HCT116 (cell line): ENCODE data around the gene RIMBP2.

Source experiments
- CTCF ChIP-seq, 3 experiments: fragments of 200-600 bp in 1 of 3; sonication (generic) in 1 of 3; IDR thresholded peaks in 2 of 3; conservative IDR thresholded peaks in 1 of 3; 2 replicates each; pipeline ENCODE4 v1.5.1; 2012 to 2017; ENCODE audit warnings: low read depth in 2 of 3, low read length in 2 of 3, antibody characterized with exemption in 1 of 3, borderline replicate concordance in 1 of 3, control low read depth in 1 of 3, mild to moderate bottlenecking in 1 of 3, mixed read lengths in 1 of 3, mixed run types in 1 of 3, moderate library complexity in 1 of 3; ENCODE audit not compliant: insufficient read depth in 1 of 3
- EZH2 ChIP-seq: fragments of 200-600 bp; sonication (generic); IDR thresholded peaks from 2 replicates; pipeline ENCODE4 v1.6.1; 2017; ENCODE audit warnings: antibody characterized with exemption, mixed run types
- JUND ChIP-seq: IDR thresholded peaks from 2 replicates; pipeline ENCODE4 v1.6.1; 2012
- POLR2A ChIP-seq: IDR thresholded peaks from 2 replicates; pipeline ENCODE4 v1.7.0; 2011; ENCODE audit warnings: borderline replicate concordance; ENCODE audit not compliant: insufficient read depth, insufficient read length; ENCODE audit errors: extremely low read depth
- POLR2AphosphoS5 ChIP-seq: IDR thresholded peaks from 2 replicates; pipeline ENCODE4 v1.6.1; 2011; ENCODE audit warnings: mild to moderate bottlenecking, low read depth, low read length, moderate library complexity
- SRF ChIP-seq: IDR thresholded peaks from 2 replicates; pipeline ENCODE4 v1.6.1; 2012; ENCODE audit warnings: low read depth
- YY1 ChIP-seq: IDR thresholded peaks from 2 replicates; pipeline ENCODE4 v1.6.1; 2011; ENCODE audit warnings: low read length, low read depth, moderate library complexity, mild to moderate bottlenecking; ENCODE audit not compliant: insufficient replicate concordance; ENCODE audit errors: extremely low read depth
- ZFX ChIP-seq: fragments of 450-650 bp; IDR thresholded peaks from 2 replicates; pipeline ENCODE4 v1.6.1; 2017

GRCh38 chr12:130413909-130414308, 302.2 kb downstream of the RIMBP2 start:
- TF ChIP-seq YY1 (no peak), POLR2A (no peak), SRF (no peak), POLR2AphosphoS5 (no peak), EZH2 (no peak), CTCF (IDR thresholded peaks at IDR 0.05 in 2 of 3, conservative IDR thresholded peaks at IDR 0.05 in 1 of 3; ENCODE audit: borderline replicate concordance in 1 of 3, insufficient read depth in 1 of 3, low read depth in 2 of 3, low read length in 2 of 3) (no peak), JUND (no peak), ZFX (no peak)
